ENCODE measurements around the gene SAMD7.

DNA sequence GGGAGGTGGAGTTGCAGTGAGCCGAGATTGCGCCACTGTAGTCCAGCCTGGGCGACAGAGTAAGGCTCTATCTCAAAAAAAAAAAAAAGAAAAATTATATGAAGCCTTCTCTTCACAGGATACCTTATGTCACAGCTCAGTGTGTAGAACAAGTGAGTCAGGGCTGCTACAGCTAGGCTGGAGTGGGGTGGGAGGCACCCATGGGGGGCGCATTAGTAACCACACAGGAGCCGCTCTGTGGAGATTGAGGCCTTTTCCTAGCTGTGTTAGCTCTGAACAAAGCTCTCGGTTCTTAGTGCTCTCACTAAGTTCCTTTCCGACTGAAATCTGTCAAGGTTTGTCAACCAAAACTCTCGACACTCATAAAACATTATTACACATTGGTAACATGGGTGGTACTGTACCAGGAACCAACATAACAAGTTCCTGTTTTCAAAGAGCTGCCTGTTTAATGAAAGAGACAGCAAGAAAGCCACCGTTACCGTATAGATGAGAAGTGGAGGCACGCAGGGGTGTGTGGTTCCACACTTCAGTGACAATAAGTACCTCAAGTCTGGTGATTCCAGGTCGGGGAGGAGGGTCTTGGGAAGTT is 46.1 kb upstream of the SAMD7 start:
- TF ChIP-seq CTCF (conservative IDR thresholded peaks at IDR 0.05; ENCODE audit: low read depth, low read length) (no peak), EZH2 (IDR thresholded peaks at IDR 0.05; ENCODE audit: borderline replicate concordance, low read depth, low read length, poor library complexity, severe bottlenecking) (no peak)

Data from A673 (cell line).